ENCODE results near the gene ATP5PD.

ATP5PD gene
- 33.7 to 56.3 reads per million in 2 donors for total RNA-seq

- DNase-seq = peak; percentile 82 to 96 (median 90)
These were observed at the start of gene ATP5PD, which contains the start of gene KCTD2 for GRCh38 chr17:75046407-75047289. Gene ATP5PD (minus strand): TSS chr17:75046969. CDS start chr17:75042650, 4,319 bp downstream. Gene KCTD2 (plus strand): TSS chr17:75047225. CDS start chr17:75047251, 26 bp downstream.

DNA sequence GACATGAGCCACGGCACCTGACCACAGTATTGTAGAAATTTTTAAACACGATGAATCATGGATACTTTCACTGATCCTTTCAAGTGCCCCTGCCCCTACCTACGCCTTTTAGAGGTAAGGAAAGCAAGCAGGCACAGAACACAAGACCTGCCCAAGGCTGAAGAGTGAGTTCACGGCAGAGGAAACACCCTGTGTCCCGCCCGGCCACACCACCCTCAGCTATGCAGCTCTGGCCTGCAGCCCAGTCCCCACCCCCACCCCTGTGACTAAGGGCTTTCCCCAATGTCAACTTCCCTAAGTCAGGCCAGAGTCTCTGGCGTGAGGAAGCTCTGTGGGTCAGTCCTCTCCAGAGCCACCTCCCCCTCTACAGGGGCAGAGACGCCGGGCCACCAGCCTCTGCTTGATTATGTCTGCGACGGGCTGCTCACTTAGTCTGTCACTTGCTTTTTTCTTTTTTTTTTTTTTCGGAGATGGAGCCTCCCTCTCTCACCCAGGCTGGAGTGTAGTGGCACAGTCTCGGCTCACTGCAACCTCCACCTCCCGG lies 49.4 kb upstream of the ATP5PD start:
- no peak for DNase-seq

- DNase-seq = no peak
These were observed 48.2 kb upstream of the ATP5PD start for GRCh38 chr17:75094871-75095399.

DNA sequence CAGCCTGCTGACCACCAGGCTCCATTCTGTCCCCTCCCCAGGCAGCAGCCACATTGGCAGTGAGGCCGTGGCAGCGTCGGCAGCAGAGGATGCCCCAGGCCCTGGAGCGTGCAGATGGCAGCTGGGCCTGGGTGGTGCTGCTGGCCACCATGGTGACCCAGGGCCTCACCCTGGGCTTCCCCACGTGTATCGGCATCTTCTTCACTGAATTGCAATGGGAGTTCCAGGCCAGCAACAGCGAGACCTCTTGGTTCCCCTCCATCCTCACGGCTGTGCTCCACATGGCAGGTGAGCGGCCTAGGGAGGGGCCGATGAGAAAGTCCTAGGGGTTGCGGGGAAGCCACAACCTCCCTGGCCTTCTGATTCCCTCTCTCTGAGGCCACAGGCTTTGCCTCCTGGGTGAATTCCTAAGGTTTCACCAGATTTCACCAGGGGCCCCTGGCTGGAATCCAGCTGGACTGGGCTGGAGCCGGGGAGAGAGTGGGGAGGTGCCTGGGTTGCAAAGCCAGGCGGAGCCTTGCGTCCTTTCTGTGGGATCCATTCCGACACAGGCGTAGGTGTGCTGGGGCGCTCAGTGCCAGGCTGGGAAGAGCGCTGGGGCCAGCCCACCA lies 46.9 kb upstream of the ATP5PD start:
- DNase-seq = no peak

GRCh38 chr17:75091855-75092327 lies 45.1 kb upstream of the ATP5PD start:
- DNase-seq = no peak

GRCh38 chr17:75090871-75091854 lies 44.4 kb upstream of the ATP5PD start:
- DNase-seq = no peak

GRCh38 chr17:75088465-75089417 lies 42.0 kb upstream of the ATP5PD start:
- DNase-seq = no peak

DNA sequence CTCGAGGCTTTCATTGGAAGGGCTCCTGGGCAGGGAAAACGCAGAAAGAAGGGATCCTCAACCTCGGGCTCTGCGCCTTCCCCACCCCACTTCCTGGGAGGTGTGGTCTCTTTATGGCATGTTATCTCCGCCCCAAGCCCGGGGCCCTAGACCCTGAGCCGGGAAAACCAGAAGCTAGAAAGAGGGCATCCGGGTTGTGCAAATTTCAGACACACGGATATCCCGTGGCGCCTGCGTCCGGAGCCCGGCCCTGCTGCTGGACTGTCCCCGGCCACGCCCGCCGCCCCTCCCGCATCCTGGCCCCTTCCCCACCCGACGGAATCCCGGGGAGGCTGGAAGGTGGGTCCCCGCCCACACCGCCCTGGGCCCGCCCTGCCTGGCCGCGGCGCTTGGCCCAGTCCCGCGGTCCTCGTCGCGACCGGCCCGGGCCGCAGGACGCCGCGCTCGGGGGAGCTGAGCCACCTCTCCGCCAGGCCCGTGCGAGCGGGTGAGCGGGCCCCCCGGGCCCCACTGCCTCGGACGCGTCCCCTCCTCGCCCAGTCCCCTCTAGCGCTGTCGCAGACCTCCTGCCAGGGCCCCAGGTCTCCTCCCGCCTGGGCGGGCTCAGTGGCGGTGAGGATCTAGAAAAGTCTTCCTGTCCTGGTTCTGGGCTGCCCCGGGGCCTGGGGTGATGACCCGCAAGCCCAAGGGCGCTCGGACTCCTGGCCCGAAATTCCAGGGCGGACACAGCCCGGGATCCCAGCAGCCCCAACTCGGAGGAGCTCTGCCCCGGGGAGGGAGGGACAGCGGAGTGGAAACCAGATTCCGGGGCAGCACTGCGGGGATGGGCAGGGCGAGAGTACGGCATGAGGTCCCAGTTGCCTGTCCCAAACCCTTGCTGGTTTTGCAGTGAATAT lies 41.0 kb upstream of the ATP5PD start, which contains the start of gene SLC16A5:
Gene SLC16A5, plus strand, starts transcription at position 397 of the 896 bp plus-strand sequence. CDS start 5,683 bp downstream, outside the sequence.
- peak in 3 of 5 experiments; percentile 22 to 56 (median 26) for DNase-seq

GRCh38 chr17:75087182-75087557 lies 40.4 kb upstream of the ATP5PD start:
- DNase-seq = no peak

GRCh38 chr17:75086496-75087181 lies 39.9 kb upstream of the ATP5PD start:
- DNase-seq = no peak

DNA sequence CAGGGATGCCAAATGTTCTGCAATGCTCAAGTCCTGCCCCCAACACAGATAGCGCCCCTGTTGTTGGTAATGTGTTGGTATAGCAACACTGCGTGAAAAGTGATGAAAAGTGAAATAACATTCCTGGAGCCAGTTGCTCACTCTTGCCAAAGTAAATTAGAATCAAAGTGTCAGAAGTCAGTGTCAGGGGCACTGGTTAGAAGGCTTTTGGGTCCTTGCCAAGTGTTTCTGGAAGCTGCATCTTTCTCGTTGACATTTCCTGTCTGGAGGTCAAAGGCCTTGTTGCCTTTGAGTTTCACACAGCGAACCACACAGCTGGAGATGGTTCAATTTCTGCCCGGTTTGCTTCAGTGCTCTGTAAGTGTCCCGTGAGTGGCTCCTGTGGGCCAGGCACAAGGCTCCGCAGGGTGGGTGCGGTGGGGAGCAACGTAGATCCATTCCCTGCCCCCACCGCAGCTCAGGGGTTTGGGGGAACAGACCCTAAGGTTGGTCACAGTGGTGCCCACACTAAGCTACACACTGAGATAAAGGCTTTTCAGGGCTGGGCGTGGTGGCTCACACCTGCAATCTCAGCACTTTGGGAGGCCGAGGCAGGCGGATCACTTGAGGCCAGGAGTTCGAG lies 37.4 kb upstream of the ATP5PD start:
- DNase-seq = peak in 1 of 5 experiments; percentile 60

- DNase-seq = no peak
These were observed 35.9 kb upstream of the ATP5PD start for GRCh38 chr17:75082683-75083082.

- no peak for DNase-seq
These were observed 35.1 kb upstream of the ATP5PD start for GRCh38 chr17:75081611-75082540.

DNA sequence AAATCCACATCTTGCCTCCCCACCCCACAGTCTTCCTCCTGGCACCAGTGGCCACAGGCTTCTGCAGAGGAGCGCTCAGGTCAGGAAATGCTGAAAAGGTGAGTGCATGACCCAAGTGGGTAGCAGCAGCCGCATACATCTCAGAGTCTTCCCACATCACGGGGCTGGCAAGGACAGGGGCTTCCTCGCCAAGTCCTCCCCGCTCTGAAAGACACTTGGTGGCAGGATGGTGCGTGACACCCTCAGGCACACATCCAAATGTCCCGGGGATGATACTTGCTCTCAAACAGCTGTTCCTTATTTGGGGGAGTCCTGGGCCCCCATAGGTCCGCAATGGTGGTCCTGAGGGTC lies 32.2 kb upstream of the ATP5PD start:
- DNase-seq = no peak

DNA sequence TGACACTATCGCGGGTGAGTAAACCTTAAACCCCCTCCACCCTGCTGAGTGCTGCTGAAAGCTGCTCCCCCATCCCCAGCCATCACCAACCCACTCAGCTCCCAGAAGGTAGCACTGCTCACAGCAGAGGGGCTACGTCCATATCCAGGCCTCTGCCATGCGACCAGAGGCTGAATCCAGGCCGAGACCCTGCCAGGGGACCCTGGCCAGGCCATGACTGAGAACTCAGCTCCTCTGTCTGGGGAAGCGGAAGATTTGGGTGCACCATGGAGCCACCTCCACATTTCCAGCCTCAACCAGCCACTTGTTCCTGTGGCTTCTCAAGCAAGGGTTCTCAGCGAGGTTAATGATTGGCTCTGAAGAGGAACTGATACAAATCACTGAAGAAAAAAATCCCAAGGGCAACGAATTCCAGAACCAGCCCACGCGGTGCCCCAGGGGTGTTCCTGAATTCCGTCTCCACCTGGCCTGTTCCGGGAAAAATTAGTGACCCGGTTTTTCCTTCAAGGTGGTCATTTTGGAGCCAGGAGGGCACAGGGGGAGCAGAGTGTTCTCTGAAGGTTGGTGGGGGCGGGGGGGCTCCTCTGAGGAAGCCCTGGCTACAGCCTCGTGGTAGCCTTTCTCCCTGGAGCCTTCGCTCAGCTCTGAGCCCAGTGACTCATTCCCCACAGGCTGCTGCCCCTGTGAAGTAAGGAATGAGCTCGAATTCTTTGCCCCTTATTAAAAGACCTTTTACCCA lies 31.7 kb upstream of the ATP5PD start:
- no peak for DNase-seq

- DNase-seq = peak in 4 of 5 experiments; percentile 13 to 80 (median 24)
These were observed 30.9 kb upstream of the ATP5PD start for GRCh38 chr17:75077496-75078283.
